Thoracic aorta (tissue), 2 donors: Measurements from ENCODE around the gene PAIP2B. TPM values are rescaled to one million over a fixed set of nuclear protein-coding genes. Genes with fewer than 3 reads are reported as not detected.

Experiments used
- ATAC-seq: fragments of 150-250 bp; one replicate; pipeline ENCODE4 v1.8.0; 2017; ENCODE audit warnings: low read depth; ENCODE audit not compliant: insufficient number of reproducible peaks, low FRiP score
- DNase-seq: peaks from one replicate; pipeline ENCODE4 v3.0.0-alpha.2; 2020; ENCODE audit warnings: low spot score
- H3K27ac ChIP-seq, 2 donors: fragments of 200-600 bp; sonication (generic); 1 replicate in 1 of 2; 2 replicates in 1 of 2; pipeline ENCODE4 v1.5.1; 2016; ENCODE audit warnings: mild to moderate bottlenecking in 2 of 2, moderate library complexity in 2 of 2
- H3K27me3 ChIP-seq: fragments of 200-600 bp; sonication (generic); replicated peaks from 2 replicates; pipeline ENCODE4 v1.6.0; 2016; ENCODE audit warnings: mild to moderate bottlenecking; ENCODE audit not compliant: insufficient read depth
- H3K36me3 ChIP-seq: fragments of 200-600 bp; sonication (generic); one replicate; pipeline ENCODE4 v1.5.1; 2016
- H3K4me1 ChIP-seq, 2 donors: fragments of 200-600 bp; sonication (generic); 1 replicate in 1 of 2; 2 replicates in 1 of 2; pipeline versions ENCODE4 v1.5.1 to v1.6.0; 2016; ENCODE audit warnings: low read depth in 2 of 2, mild to moderate bottlenecking in 1 of 2; ENCODE audit not compliant: control insufficient read depth in 1 of 2
- H3K4me3 ChIP-seq: fragments of 200-600 bp; sonication (generic); 2 replicates; pipeline ENCODE4 v1.5.1; 2016; ENCODE audit warnings: mild to moderate bottlenecking
- H3K9me3 ChIP-seq: fragments of 200-600 bp; sonication (generic); 2 replicates; pipeline ENCODE4 v1.5.1; 2016
- total RNA-seq, 2 donors: library from RNA; depleted of rRNA; stranded (reverse); fragments of >200 nt; gene quantifications; one replicate each; pipeline versions ENCODE4 v1.1.0 to v1.2.3, GENCODE V29; 2016
- TF ChIP-seq, protein P1 (sequence below): fragments of 200-600 bp; sonication (generic); IDR thresholded peaks from one replicate; pipeline ENCODE4 v1.5.1; 2019; ENCODE audit warnings: antibody characterized with exemption

PAIP2B gene
- total RNA-seq, 2 donors from 2014 or later: 3.3 to 4.7 TPM

DNA sequence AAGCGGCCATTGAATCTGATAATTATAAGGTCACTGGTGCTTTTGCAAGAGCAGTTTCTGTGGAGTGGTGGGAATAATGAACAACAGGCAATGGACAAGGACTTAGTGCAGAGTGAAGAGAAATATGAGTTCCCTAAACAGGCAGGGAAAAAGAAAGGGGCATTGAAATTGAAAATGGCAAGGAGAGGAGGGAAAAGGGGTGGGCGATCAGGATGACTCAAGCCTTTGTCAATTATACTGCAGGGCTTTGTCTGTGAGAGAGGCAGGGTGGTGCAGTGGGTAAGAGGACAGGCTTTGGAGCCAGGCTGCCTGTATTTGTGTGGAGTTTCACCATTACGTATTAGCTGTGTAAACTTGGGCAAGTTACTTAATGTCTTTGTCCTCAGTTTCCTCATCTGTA is 29.5 kb upstream of the PAIP2B start:
- DNase-seq (no peak), ATAC-seq (no peak)
- H3K27me3 ChIP-seq: no peaks in the 10 kb centered on the region
- no peak overlapping the region for H3K27ac ChIP-seq
- no peaks in the 10 kb centered on the region for H3K36me3 ChIP-seq
- no peaks in the 10 kb centered on the region for H3K4me1 ChIP-seq
- H3K9me3 ChIP-seq: no peaks in the 10 kb centered on the region
- H3K4me3 ChIP-seq: no peak overlapping the region
- TF ChIP-seq, protein P1, sequence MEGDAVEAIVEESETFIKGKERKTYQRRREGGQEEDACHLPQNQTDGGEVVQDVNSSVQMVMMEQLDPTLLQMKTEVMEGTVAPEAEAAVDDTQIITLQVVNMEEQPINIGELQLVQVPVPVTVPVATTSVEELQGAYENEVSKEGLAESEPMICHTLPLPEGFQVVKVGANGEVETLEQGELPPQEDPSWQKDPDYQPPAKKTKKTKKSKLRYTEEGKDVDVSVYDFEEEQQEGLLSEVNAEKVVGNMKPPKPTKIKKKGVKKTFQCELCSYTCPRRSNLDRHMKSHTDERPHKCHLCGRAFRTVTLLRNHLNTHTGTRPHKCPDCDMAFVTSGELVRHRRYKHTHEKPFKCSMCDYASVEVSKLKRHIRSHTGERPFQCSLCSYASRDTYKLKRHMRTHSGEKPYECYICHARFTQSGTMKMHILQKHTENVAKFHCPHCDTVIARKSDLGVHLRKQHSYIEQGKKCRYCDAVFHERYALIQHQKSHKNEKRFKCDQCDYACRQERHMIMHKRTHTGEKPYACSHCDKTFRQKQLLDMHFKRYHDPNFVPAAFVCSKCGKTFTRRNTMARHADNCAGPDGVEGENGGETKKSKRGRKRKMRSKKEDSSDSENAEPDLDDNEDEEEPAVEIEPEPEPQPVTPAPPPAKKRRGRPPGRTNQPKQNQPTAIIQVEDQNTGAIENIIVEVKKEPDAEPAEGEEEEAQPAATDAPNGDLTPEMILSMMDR: no peak

DNA sequence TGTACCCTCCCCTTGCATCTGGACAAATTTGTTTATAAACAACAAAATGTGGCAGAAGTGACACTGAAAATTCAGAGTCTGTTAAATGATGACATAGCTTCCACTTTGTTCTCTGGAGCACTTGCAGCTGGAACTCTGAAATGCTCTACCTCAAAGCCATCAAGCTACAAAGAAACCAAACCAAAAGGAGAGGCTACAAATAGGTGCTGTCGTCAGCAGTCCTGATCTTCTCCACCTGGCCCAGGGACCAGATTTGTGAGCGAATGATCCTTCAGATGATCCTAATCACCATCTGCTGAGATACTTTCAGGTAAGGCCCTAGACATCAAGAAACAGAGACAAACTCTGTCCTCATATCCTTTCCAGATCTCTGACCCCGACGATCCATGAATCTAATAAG is 27.9 kb upstream of the PAIP2B start:
- Histone ChIP-seq H3K4me1 (no peaks in the 10 kb centered on the region), H3K9me3 (no peaks in the 10 kb centered on the region), H3K27ac (no peak overlapping the region), H3K27me3 (no peaks in the 10 kb centered on the region), H3K36me3 (no peaks in the 10 kb centered on the region), H3K4me3 (no peak overlapping the region)
- TF ChIP-seq, protein P1: no peak
- DNase-seq: no peak
- no peak for ATAC-seq

DNA sequence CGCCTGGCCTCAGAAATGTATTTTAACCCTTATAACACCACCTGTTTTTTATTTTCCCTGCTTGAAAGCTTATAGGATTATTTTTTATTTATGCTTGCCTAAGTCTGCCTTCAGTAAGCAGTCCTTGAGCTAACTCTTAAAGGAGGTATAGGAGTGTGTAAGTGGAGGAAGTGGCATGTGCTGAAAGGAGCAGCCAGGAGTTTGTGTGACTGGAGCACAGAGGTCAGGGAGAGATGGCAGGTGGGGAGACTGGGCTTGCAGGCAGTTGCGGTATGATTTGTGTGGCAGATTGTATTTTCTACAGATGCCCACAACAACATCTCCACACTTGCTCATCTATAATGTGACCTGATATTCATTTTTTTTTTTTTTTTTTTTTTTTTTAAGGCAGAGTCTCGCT is 27.2 kb upstream of the PAIP2B start:
- no peaks in the 10 kb centered on the region for H3K4me1 ChIP-seq
- no peak overlapping the region for H3K4me3 ChIP-seq
- TF ChIP-seq, protein P1: no peak
- no peak overlapping the region for H3K27ac ChIP-seq
- H3K36me3 ChIP-seq: no peaks in the 10 kb centered on the region
- no peaks in the 10 kb centered on the region for H3K9me3 ChIP-seq
- H3K27me3 ChIP-seq: no peaks in the 10 kb centered on the region
- ATAC-seq (no peak), DNase-seq (no peak)

DNA sequence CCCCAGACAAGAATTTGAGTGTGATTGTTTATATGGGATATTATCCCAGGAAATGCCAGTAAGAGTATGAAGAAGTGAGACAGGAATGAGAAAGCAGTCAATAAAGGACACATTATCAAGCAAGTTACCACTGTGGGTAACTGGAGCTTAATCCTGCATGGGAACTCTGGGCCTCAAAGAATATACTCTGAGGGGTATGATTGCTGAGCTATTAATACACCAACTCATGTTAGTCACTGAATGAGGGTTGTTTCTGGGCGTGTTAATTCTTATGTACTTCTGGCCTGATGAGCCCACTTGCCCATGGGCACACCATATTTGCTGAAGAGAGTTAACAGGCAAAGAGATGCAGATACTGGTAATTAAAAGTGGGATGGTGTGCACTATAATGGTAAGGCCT is 26.6 kb upstream of the PAIP2B start:
- ATAC-seq: no peak
- TF ChIP-seq, protein P1: no peak
- no peak for DNase-seq
- H3K9me3 ChIP-seq: no peaks in the 10 kb centered on the region
- no peaks in the 10 kb centered on the region for H3K4me1 ChIP-seq
- H3K4me3 ChIP-seq: no peak overlapping the region
- H3K36me3 ChIP-seq: no peaks in the 10 kb centered on the region
- no peaks in the 10 kb centered on the region for H3K27me3 ChIP-seq
- H3K27ac ChIP-seq: no peak overlapping the region

DNA sequence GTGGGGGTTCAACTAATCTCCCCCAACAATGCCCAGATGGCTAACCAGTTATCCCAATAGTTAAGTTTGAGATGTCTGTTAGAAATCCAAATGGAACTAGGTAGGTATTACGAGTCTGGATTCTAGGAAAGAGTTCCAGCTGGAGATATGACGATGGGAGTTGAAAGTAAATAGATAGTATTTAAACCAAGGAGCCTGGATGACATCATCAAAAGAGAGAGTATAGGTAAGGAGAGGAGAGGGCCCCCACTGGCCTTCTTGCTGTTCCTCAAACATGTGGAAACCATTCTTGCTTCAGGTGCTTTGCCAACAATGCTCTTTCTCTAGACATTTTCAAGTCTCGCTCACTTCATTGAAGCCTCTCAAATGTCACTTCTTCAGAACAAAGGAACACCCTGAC is 26.0 kb upstream of the PAIP2B start:
- no peaks in the 10 kb centered on the region for H3K9me3 ChIP-seq
- H3K27me3 ChIP-seq: no peaks in the 10 kb centered on the region
- TF ChIP-seq, protein P1: no peak
- no peak overlapping the region for H3K27ac ChIP-seq
- H3K36me3 ChIP-seq: no peaks in the 10 kb centered on the region
- ATAC-seq (no peak), DNase-seq (no peak)
- H3K4me1 ChIP-seq: no peaks in the 10 kb centered on the region
- H3K4me3 ChIP-seq: no peak overlapping the region
